Sigmoid colon (tissue), 4 donors: ENCODE results near the gene USP37.

Experiments
- CTCF ChIP-seq, 4 experiments: fragments of 450-650 bp in 3 of 4; fragments of 200-600 bp in 1 of 4; IDR thresholded peaks; one replicate each; pipeline ENCODE4 v1.5.1; 2016 to 2019; ENCODE audit warnings: antibody characterized with exemption in 4 of 4, mild to moderate bottlenecking in 3 of 4, moderate library complexity in 2 of 4
- EP300 ChIP-seq, 4 donors: sonication (generic); formaldehyde crosslinking; IDR thresholded peaks; one replicate each; pipeline ENCODE4 v1.6.1; 2017; ENCODE audit warnings: antibody characterized with exemption in 4 of 4
- POLR2A ChIP-seq, 2 donors: fragments of 450-650 bp; IDR thresholded peaks; one replicate each; pipeline ENCODE4 v1.6.1; 2016; ENCODE audit warnings: antibody characterized with exemption in 2 of 2, mild to moderate bottlenecking in 2 of 2, moderate library complexity in 2 of 2
- POLR2AphosphoS5 ChIP-seq, 4 donors: sonication (generic); formaldehyde crosslinking; IDR thresholded peaks; one replicate each; pipeline ENCODE4 v1.6.1; 2017; ENCODE audit warnings: antibody characterized with exemption in 4 of 4

DNA sequence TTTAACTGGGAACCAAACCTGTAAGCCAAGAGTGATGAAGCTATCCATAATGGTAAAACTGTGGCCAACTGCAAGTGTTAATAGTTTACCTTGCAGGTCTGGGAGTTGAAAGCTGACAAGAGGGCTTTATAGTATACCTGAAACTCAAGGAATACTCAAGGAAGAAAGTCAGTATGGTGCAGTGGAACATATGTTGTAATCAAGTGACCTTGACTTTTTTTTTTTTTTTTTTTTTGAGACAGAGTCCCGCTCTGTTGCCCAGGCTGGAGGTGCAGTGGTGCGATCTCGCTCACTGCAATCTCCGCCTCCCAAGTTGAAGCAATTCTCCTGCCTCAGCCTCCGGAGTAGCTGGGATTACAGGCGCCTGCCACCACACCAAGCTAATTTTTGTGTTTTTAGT lies 121.6 kb downstream of the USP37 start:
- no peak for TF ChIP-seq CTCF (IDR thresholded peaks at IDR 0.05)
- no peak for TF ChIP-seq POLR2AphosphoS5 (IDR thresholded peaks at IDR 0.05)
- no peak for TF ChIP-seq POLR2A (IDR thresholded peaks at IDR 0.05)
- no peak for TF ChIP-seq EP300 (IDR thresholded peaks at IDR 0.05)
